Neural progenitor cell (in vitro differentiated cells): ENCODE measurements around the gene GUSB. TPM values are rescaled to one million over a fixed set of nuclear protein-coding genes. Genes with fewer than 3 reads are reported as not detected.
"Not testable (repeated sequence)": the region's sequence is repeated elsewhere in the genome, so short reads cannot be mapped to it uniquely, and the experiment has no call there.

ENCODE experiments used
- DNase-seq: peaks from one replicate; pipeline ENCODE4 v3.0.0-alpha.2; 2016; ENCODE audit warnings: low spot score
- H2AFZ ChIP-seq: fragments of 200-600 bp; sonication (generic); replicated peaks from 2 replicates; pipeline ENCODE4 v1.6.1; 2016; ENCODE audit warnings: antibody characterized with exemption
- H3F3A ChIP-seq: fragments of 200-600 bp; sonication (generic); 2 replicates; pipeline ENCODE4 v1.6.1; 2016; ENCODE audit warnings: antibody characterized with exemption, low read depth
- H3K27ac ChIP-seq: fragments of 200-600 bp; sonication (generic); 2 replicates; pipeline ENCODE4 v1.5.1; 2016; ENCODE audit warnings: mild to moderate bottlenecking
- H3K27me3 ChIP-seq: fragments of 200-600 bp; sonication (generic); 2 replicates; pipeline ENCODE4 v1.6.1; 2016; ENCODE audit warnings: mild to moderate bottlenecking, moderate library complexity
- H3K36me3 ChIP-seq: fragments of 200-600 bp; sonication (generic); 2 replicates; pipeline ENCODE4 v1.5.1; 2016
- H3K4me1 ChIP-seq: fragments of 200-600 bp; sonication (generic); 2 replicates; pipeline ENCODE4 v1.6.1; 2016; ENCODE audit warnings: mixed run types
- H3K4me2 ChIP-seq: fragments of 200-600 bp; sonication (generic); 2 replicates; pipeline ENCODE4 v1.6.1; 2016
- H3K4me3 ChIP-seq: fragments of 200-600 bp; sonication (generic); 2 replicates; pipeline ENCODE4 v1.5.1; 2016
- H3K79me2 ChIP-seq: fragments of 200-600 bp; sonication (generic); 2 replicates; pipeline ENCODE4 v1.6.1; 2016; ENCODE audit warnings: low read depth
- H3K9ac ChIP-seq: fragments of 200-600 bp; sonication (generic); 2 replicates; pipeline ENCODE4 v1.6.1; 2016
- H3K9me3 ChIP-seq: fragments of 200-600 bp; sonication (generic); 2 replicates; pipeline ENCODE4 v1.5.1; 2016; ENCODE audit warnings: low read depth
- H4K20me1 ChIP-seq: fragments of 200-600 bp; sonication (generic); 2 replicates; pipeline ENCODE4 v1.6.1; 2016; ENCODE audit warnings: low read depth
- H3K27ac Mint-ChIP-seq: 3 replicates; pipeline ENCODE4 v1.8.0; 2021; ENCODE audit warnings: mixed read lengths
- H3K27me3 Mint-ChIP-seq: 2 replicates; pipeline ENCODE4 v1.8.0; 2022; ENCODE audit warnings: low read depth, mild to moderate bottlenecking, inconsistent platforms, moderate library complexity, mixed read lengths; ENCODE audit not compliant: insufficient read depth
- H3K36me3 Mint-ChIP-seq: 3 replicates; pipeline ENCODE4 v1.8.0; 2021; ENCODE audit warnings: mixed read lengths
- H3K4me1 Mint-ChIP-seq: 3 replicates; pipeline ENCODE4 v1.8.0; 2021; ENCODE audit warnings: mixed read lengths
- H3K4me3 Mint-ChIP-seq: 3 replicates; pipeline ENCODE4 v1.8.0; 2021; ENCODE audit warnings: mild to moderate bottlenecking, moderate library complexity, mixed read lengths
- H3K9me3 Mint-ChIP-seq: 3 replicates; pipeline ENCODE4 v1.8.0; 2020; ENCODE audit warnings: mixed read lengths
- CTCF ChIP-seq: fragments of 200-600 bp; sonication (generic); IDR thresholded peaks from 2 replicates; pipeline ENCODE4 v1.5.1; 2017; ENCODE audit warnings: antibody characterized with exemption, mild to moderate bottlenecking
- EZH2 ChIP-seq: fragments of 200-600 bp; sonication (generic); IDR thresholded peaks from 2 replicates; pipeline ENCODE4 v1.6.1; 2017; ENCODE audit warnings: antibody characterized with exemption, mild to moderate bottlenecking, moderate library complexity
- EZH2phosphoT487 ChIP-seq: fragments of 200-600 bp; sonication (generic); IDR thresholded peaks from 2 replicates; pipeline ENCODE4 v1.6.1; 2017; ENCODE audit warnings: antibody characterized with exemption
- total RNA-seq: library from RNA; depleted of rRNA; stranded (reverse); fragments of >200 nt; gene quantifications from 2 replicates; pipeline ENCODE4 v1.2.3, GENCODE V29; 2015; ENCODE audit warnings: low replicate concordance

GUSB gene
- total RNA-seq: 28.8 and 61.9 TPM in 2 replicates

- Mint-ChIP-seq H3K27me3 (no peaks in the 10 kb centered on the region), H3K4me3 (peak within 1 kb of the TSS; percentile 86), H3K4me1 (peaks cover 5% of the 10 kb centered on the region), H3K36me3 (peaks cover 4% of the 10 kb centered on the region), H3K9me3 (no peaks in the 10 kb centered on the region), H3K27ac (peak within 1 kb of the TSS; percentile 91)
- Histone ChIP-seq H3K79me2 (peaks cover 24% of the 10 kb centered on the region), H3K9ac (peak within 1 kb of the TSS; percentile 82), H3K4me2 (peak within 1 kb of the TSS; percentile 98), H3K36me3 (no peaks in the 10 kb centered on the region), H3K4me3 (peak within 1 kb of the TSS; percentile 88), H3F3A (no peaks in the 10 kb centered on the region), H3K9me3 (no peaks in the 10 kb centered on the region), H3K4me1 (peaks cover 8% of the 10 kb centered on the region), H2AFZ (peak within 1 kb of the TSS; percentile 93), H4K20me1 (peaks cover 13% of the 10 kb centered on the region), H3K27ac (no peak within 1 kb of the TSS), H3K27me3 (no peaks in the 10 kb centered on the region)
- no peak for TF ChIP-seq EZH2
- peak; percentile 97 for DNase-seq
Measured at GRCh38 chr7:65981965-65982792, at the start of gene GUSB. Gene GUSB (minus strand): TSS chr7:65982213. CDS start chr7:65982183, 30 bp downstream.

DNA sequence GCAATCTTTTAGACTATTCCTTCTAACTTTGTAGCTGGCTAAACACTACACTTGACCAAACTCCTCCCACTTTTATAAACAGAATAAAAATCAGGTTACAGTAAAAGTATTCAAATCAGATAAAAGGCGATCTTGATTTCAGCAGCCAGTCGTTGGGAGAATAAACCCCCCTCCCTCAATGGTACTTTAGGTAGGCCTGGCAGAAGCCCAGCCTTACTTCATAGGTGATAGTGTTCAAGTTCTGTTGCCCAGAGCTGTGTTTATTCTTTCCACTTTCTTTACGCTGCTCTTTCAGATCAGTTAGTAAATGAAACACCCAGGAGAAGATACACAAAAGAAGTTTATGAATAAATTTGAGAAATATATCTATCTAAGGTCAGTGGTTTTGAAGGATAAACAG is 46.3 kb upstream of the GUSB start:
- H3K79me2 ChIP-seq, H3K9me3 Mint-ChIP-seq, H3K4me2 ChIP-seq, H3K36me3 ChIP-seq, H2AFZ ChIP-seq, H3K27me3 ChIP-seq, H3F3A ChIP-seq, DNase-seq, H3K4me3 Mint-ChIP-seq, H3K9me3 ChIP-seq, H3K4me1 Mint-ChIP-seq, H4K20me1 ChIP-seq, H3K4me3 ChIP-seq, H3K36me3 Mint-ChIP-seq, H3K27ac ChIP-seq, H3K4me1 ChIP-seq, H3K9ac ChIP-seq, H3K27me3 Mint-ChIP-seq, H3K27ac Mint-ChIP-seq: not testable (repeated sequence)

- no peak overlapping the region for H3K4me3 ChIP-seq
- DNase-seq: no peak
- H3K4me1 ChIP-seq: no peaks in the 10 kb centered on the region
- H3K79me2 ChIP-seq: no peaks in the 10 kb centered on the region
- no peak overlapping the region for H3K9ac ChIP-seq
- no peaks in the 10 kb centered on the region for H3K4me1 Mint-ChIP-seq
- no peak overlapping the region for H3K4me2 ChIP-seq
- H2AFZ ChIP-seq: no peak overlapping the region
- H3K36me3 Mint-ChIP-seq: no peaks in the 10 kb centered on the region
- H3K27me3 ChIP-seq: no peaks in the 10 kb centered on the region
- no peak overlapping the region for H3K4me3 Mint-ChIP-seq
- H3K9me3 ChIP-seq: no peaks in the 10 kb centered on the region
- H4K20me1 ChIP-seq: no peaks in the 10 kb centered on the region
- no peak overlapping the region for H3K27ac ChIP-seq
- H3K27ac Mint-ChIP-seq: no peak overlapping the region
- no peaks in the 10 kb centered on the region for H3K9me3 Mint-ChIP-seq
- TF ChIP-seq CTCF (no peak), EZH2phosphoT487 (no peak), EZH2 (no peak)
- H3K36me3 ChIP-seq: no peaks in the 10 kb centered on the region
- no peaks in the 10 kb centered on the region for H3F3A ChIP-seq
- peaks cover 4% of the 10 kb centered on the region for H3K27me3 Mint-ChIP-seq
Measured at GRCh38 chr7:66016131-66016461, 34.1 kb upstream of the GUSB start.

- Histone ChIP-seq H3K27me3 (no peaks in the 10 kb centered on the region), H2AFZ (no peak overlapping the region), H3K27ac (no peak overlapping the region), H3F3A (no peaks in the 10 kb centered on the region), H3K4me1 (no peaks in the 10 kb centered on the region), H3K4me3 (no peak overlapping the region), H3K9ac (no peak overlapping the region), H3K79me2 (no peaks in the 10 kb centered on the region), H4K20me1 (no peaks in the 10 kb centered on the region), H3K36me3 (no peaks in the 10 kb centered on the region), H3K4me2 (no peak overlapping the region), H3K9me3 (no peaks in the 10 kb centered on the region)
- no peaks in the 10 kb centered on the region for H3K9me3 Mint-ChIP-seq
- no peak overlapping the region for H3K27ac Mint-ChIP-seq
- DNase-seq: no peak
- H3K36me3 Mint-ChIP-seq: no peaks in the 10 kb centered on the region
- no peak overlapping the region for H3K4me3 Mint-ChIP-seq
- H3K4me1 Mint-ChIP-seq: no peaks in the 10 kb centered on the region
- TF ChIP-seq CTCF: no peak
- TF ChIP-seq EZH2phosphoT487: no peak
- TF ChIP-seq EZH2: no peak
- H3K27me3 Mint-ChIP-seq: peaks cover 4% of the 10 kb centered on the region
Measured at GRCh38 chr7:66015440-66016130, 33.6 kb upstream of the GUSB start.
